ENCODE measurements around the gene RECQL5.

RECQL5 gene

GRCh38 chr17:75707079-75707571 is 40.2 kb upstream of the RECQL5 start (continued):
- TF ChIP-seq ZNF148 (tag by site-specific recombination; IDR thresholded peaks at IDR 0.05; ENCODE audit: borderline replicate concordance) = no peak
- TF ChIP-seq KLF10 (tag by site-specific recombination; IDR thresholded peaks at IDR 0.05) = no peak
- no peak for TF ChIP-seq ZSCAN4 (tag by site-specific recombination; IDR thresholded peaks at IDR 0.05)
- TF ChIP-seq ZNF768 (tag by site-specific recombination; IDR thresholded peaks at IDR 0.05) = no peak
- no peak for TF ChIP-seq REST (tag by site-specific recombination; IDR thresholded peaks at IDR 0.05)
- TF ChIP-seq ZBTB49 (tag by site-specific recombination; IDR thresholded peaks at IDR 0.05; ENCODE audit: low read depth) = no peak
- peak; percentile 49; the same call in 1 of the 2 replicates for TF ChIP-seq KLF1 (tag by site-specific recombination; IDR thresholded peaks at IDR 0.05)
- no peak for TF ChIP-seq PATZ1 (tag by site-specific recombination; IDR thresholded peaks at IDR 0.05)
- TF ChIP-seq ZNF548 (tag by site-specific recombination; IDR thresholded peaks at IDR 0.05) = no peak
- TF ChIP-seq ZNF529 (tag by site-specific recombination; IDR thresholded peaks at IDR 0.05; ENCODE audit: insufficient replicate concordance) = no peak
- TF ChIP-seq GLIS1 (tag by site-specific recombination; IDR thresholded peaks at IDR 0.05) = peak; percentile 66
- TF ChIP-seq ZNF596 (tag by site-specific recombination; IDR thresholded peaks at IDR 0.05) = no peak
- no peak for TF ChIP-seq ZNF248 (tag by site-specific recombination; IDR thresholded peaks at IDR 0.05)
- TF ChIP-seq ZNF2 (tag by site-specific recombination; IDR thresholded peaks at IDR 0.05) = no peak
- no peak for TF ChIP-seq INSM2 (tag by site-specific recombination; IDR thresholded peaks at IDR 0.05)
- no peak for TF ChIP-seq ZNF561 (tag by site-specific recombination; IDR thresholded peaks at IDR 0.05; ENCODE audit: borderline replicate concordance)
- TF ChIP-seq KLF17 (tag by site-specific recombination; IDR thresholded peaks at IDR 0.05) = 0 out of 2 replicates have a peak, but pooled peaks have one; percentile 30
- no peak for TF ChIP-seq ZNF274 (IDR thresholded peaks at IDR 0.05; ENCODE audit: low read length)
- no peak for TF ChIP-seq ZNF274 (tag by site-specific recombination; IDR thresholded peaks at IDR 0.05; ENCODE audit: borderline replicate concordance)
- no peak for TF ChIP-seq ZBTB17 (tag by site-specific recombination; IDR thresholded peaks at IDR 0.05)
- no peak for TF ChIP-seq PRDM1 (tag by site-specific recombination; IDR thresholded peaks at IDR 0.05)
